Activated effector memory CD4-positive, alpha-beta T cell treated with anti-CD3 and anti-CD28 coated beads, Interleukin-2, amount 50 U/mL, for 16 hours (primary cell): ENCODE results near the gene FAM184A.
"Not testable (repeated sequence)": the region's sequence is repeated elsewhere in the genome, so short reads cannot be mapped to it uniquely, and the experiment has no call there.

Experiments
- DNase-seq: peaks from one replicate; pipeline ENCODE4 v3.0.0-alpha.2; 2020

The FAM184A gene

DNA sequence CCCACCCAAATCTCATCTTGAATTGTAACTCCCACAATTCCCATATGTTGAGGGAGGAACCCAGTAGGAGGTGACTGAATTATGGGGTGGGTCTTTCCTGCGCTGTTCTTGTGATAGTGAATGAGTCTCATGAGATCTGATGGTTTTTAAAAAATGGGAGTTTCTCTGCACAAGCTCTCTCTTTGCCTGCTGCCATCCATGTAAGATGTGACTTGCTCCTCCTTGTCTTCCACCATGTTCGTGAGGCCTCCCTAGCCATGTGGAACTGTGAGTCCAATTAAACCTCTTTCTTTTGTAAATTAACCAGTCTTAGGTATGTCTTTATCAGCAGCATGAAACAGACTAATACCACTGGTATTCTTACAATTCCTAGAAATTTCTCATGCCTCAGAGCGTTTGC is 69.2 kb downstream of the FAM184A start:
- DNase-seq: not testable (repeated sequence)

DNA sequence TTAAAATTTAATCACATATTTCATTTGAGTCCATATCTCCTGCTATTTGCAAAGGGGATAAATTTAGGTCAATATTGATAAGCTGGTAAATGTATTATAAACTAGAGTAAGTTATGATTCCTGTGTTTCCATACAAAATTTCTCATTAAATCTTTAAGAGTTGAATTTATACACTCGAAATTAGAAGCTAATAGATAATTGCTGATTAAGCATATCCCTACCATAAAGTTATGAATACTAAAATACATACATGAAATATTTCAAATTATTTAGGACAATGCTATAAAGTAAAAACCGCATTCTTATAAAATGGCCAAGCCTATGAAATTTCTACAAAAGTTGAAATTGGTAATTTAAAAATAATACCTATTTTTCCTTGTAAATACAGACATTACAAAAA is 71.5 kb downstream of the FAM184A start:
- no peak for DNase-seq

DNA sequence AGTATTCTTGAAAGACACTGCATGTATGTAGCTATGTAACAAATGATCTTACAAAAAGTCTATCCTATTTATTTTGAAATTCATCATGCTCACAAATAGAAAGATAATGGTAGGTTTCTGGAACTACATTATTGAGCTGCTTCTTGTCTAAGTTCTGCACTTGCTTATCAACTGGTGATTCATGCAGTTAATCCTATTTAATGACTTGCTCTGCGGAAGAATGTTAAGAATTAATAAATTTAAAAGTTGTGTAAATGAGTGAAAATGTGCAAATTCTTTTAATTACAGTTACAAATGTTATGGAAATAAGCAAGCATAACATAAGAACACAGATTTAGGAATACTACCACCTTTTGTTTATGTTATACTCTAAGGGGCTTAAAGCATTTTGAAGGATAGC is 76.4 kb downstream of the FAM184A start:
- DNase-seq: no peak

DNA sequence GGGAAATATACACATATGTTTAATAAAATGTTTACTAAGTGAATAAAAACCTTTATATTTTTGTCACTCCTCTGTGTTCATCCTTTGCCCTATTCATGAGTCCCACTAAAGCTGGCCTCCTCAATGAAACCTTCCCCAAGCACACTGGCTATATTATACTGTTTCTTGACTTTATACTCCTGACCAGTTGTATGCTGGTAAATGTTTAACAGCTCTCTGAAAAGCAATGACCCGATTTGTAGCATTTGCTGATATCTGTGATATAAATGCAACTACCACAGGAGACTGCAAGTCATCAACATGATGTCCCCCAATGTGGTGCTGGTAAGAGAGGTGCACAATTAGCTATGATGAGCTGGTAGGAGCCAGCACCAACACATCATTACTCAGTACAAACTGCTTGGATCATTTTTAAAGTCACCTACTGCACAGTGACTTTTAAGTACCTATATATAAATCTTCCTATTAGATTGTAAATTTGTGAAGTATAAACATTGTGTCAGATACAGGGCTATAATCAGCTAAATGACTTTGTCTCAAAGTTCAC is 78.9 kb downstream of the FAM184A start:
- DNase-seq: no peak

DNA sequence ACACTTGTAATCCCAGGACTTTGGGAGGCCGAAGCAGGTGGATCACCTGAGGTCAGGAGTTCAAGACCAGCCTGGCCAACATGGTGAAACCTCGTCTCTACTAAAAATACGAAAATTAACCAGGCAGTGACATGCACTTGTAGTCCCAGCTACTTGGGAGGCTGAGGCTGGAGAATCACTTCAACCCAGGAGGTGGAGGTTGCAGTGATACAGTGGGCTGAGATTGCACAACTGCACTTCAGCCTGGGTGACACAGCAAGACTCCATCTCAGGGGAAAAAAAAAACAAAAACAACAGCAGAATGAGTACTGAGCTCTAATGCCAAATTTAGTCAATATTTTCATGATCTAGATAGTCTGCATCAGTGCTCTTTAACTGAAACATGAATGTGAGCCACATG is 81.0 kb downstream of the FAM184A start:
- not testable (repeated sequence) for DNase-seq

DNA sequence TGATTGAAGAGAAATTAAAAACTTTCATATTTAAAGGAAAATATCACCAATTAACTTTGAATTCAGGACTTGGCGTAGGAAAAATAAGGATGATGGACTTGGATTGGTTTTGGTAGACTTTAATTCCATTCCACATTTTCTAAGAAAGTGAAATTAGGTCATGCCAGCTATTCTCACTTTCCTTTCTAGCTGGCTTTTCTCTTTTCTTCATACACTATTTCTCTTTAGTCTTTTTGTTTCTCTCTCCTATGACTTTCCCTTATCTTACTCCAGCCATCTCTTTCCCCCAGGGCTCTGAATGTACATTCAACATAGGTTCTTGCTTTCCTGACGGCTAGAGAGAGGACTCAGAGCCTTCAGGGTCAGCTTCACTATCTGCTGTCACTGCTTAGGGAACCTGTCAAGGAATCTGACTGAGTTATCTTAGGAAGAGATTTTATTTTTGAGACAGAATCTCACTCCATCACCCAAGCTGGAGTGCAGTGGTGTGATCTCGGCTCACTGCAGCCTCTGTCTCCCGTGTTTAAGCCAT is 82.1 kb downstream of the FAM184A start:
- DNase-seq: no peak

DNA sequence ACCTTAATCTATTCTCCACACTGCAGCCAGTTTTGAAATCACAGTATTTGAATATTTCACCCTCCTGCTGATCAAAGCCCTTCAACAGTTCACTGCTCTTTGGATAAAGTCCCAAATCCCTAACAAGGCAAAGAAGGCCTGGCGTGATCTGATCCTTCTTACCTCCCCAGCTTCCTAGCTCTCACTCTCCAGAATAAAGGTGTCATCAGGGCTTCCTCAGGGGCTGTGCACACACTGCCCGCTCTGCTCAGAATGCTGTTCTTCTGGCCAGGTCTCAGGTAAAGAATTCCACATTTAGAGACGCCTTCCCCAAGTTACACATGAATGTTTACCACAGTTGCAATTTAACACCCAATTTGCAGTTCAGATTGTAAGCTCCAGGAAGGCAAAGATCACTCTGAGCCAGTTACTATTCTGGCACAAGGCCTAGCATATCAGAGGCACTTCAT is 84.6 kb downstream of the FAM184A start:
- no peak for DNase-seq

DNA sequence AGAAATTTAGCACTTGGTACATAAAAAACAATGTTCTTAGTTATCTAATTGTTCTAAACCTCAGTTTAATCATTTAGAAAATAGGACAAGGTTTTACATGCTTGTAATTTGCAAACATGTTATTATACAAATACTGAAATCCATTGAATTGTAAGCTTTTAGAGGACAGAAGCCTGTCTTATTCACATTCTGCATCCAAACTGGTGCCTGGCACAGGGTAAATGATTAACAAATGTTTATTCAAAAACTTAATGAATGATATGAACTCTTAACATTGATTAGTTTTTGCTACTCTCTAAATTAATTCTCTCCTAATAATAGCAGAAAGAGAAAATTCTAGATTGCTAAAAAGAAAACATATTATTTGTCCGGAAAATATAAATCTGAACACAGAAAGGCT is 85.1 kb downstream of the FAM184A start:
- DNase-seq: no peak

DNA sequence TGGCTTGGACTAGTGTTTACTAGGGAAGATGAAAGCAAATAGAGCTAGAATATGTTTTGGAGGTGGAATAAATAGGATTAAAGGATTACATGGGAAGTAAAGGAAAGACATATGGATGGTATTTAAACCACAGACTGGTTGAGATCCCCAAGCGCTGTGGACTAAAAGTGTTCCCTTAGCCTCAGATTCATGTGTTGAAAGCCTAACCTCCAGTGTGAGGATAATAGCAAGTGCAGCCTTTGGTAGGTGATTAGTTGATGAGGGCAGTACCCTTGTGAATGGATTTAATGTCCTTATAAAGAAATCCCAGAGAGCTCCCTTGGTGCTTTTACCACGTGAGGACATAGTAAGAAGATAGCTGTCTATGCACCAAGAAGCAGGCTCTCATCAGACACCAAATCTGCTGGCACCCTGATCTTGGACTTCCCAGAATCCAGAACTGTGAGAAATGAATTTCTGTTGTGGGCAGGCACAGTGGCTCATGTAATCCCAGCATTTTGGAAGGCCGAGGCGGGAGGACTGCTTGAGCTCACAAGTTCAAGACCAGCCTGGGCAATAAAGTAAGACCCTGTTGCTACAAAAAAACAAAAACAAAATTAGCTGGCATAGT is 86.2 kb downstream of the FAM184A start:
- DNase-seq: no peak

DNA sequence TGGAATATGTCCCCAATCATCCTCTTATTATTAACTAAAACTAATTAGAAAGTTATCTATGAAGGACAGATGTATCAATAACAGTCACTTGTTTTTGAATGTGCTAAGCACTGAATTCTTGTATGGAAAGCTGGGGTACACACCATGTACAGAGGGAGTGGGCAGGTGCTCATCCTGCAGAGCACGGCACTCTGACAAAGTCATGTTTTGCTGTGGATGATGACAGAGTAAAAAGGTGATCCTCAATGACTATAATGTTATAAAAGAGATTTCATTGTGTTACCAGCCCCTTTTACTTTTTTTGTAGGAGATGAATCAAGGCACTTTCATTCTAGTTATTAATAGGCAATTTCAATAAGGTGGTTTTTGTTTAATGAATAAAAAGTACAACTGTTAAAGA is 92.2 kb downstream of the FAM184A start:
- DNase-seq: no peak

DNA sequence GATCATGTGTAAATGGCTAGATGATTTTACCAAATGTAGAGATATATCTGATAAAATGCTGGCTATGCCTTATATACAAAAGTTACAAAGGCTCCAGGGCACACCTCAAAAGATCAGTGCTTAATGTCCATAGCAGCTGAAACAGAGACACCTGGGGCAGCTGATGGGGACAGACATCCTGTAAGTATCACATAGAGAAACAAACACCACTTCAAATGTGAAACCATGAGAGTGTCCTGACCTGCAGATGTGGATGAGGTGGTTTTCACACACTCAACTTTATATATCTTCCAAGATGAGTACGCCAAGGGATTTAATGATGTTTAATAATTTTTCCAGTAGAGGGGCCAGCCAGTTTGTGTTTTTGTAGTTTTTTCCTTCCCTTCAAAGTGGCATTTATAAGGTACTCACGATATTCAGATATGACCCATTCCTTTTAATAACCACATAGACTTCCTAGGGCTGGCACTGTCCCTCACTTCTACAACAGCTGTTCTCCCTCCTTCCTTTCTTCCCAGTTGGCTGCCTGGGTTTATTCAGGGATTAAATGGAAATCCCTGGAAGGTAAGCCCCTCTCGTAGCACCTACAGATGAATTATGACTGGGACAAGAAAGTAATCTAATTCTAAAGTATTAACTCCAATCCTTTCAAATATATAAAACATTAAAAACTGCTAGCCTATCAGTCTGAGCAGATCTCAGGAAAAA is 93.2 kb downstream of the FAM184A start:
- no peak for DNase-seq

DNA sequence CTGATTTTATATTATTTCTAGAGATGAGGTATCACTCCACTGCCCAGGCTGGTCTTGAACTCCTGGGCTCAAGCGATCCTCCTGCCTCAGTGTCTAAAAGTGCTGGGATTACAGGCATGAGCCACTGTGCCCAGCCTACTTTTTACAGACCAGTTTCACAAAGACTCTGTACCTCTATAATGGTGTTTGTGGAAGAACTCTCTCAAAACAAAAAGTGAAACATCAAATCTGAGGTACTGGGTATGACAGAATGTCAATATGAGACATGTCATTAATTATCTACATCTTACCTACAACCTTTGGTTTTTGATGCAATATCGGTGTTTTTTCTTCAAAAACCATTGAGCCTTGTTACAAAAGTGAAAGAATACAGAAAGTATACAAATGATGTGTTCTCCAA is 94.1 kb downstream of the FAM184A start:
- no peak for DNase-seq

DNA sequence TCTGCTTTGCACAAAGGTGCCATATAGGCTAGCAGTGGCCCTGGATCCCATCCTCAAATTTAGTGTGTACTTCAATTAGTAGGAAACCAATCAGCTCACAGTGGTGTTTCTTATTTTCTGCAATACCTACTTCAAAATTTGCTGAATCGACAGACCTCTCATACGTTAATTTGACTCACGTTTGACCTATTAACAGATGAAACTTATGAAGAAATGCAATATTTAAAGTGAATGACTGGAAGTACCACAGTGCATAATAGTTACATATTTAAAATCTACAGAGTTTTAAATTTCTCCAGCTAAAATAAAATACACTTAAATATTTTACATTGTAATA is 95.9 kb downstream of the FAM184A start:
- DNase-seq: no peak

DNA sequence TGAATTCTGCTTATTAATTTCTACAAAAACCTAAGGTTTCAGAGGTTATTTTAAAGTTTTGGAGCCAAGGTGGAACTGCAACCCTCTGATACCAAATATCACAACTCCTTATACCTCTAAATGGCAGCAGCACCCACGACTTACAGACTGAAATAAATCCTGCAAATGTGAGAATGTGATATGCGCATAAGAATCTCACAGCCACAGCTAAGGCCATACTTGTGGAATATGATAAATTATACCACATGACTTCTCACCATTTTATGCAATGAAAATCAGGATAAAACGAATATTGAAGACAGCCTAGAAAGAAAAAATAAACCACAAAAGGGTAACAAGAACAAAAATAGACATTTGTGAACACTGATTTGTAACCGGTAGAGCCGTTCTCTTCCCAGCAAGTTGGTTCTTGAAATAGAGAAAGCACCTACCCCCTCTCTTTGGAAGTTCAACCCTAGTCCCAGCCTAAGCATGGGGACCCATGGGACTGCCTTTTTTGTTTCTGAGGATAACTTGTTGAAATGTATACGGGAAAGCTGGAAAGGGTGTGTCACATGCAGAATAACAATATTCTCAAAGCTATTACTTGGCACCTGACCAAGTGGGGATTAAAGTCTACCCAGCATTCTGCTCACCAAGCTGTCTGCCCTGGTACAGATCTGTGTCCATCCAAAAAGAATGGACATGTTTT is 96.4 kb downstream of the FAM184A start:
- DNase-seq: no peak

DNA sequence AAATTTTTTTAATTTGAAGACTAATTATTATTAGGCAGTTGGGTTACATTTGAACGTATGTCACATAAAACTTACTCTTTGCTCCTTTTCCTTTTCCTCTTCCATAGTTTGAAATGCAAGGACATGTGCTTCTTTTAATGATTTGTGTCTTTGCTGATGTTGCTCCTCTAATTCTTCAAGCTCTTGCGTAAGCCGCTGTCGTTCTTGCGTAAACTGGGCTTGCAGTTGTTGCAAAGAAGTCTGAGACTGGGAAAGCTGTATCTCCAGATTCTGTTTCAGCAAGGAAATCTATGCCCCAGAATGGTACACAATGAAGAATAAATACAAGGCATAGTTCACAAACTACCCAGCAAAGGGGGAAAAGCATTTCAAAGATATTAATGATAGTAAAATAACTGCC is 98.4 kb downstream of the FAM184A start:
- DNase-seq: no peak

DNA sequence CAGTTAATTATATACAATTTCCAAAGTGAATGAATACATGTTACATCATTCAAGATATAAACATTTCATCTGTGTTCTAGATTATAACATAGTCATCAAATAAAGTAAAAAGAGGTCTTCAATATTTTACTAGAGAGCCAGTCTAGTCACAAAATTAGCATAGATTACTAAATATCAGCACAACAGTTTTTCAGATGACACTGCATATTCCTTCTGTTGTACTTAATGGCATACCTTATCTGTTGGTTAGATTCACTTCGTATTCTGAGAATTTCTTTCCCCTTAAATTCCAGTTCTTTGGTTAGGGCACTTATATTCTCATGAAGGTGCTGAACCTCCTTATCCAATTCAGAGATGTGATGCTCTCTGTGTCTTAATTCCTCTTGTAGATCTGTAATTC is 103.7 kb downstream of the FAM184A start:
- DNase-seq: no peak

DNA sequence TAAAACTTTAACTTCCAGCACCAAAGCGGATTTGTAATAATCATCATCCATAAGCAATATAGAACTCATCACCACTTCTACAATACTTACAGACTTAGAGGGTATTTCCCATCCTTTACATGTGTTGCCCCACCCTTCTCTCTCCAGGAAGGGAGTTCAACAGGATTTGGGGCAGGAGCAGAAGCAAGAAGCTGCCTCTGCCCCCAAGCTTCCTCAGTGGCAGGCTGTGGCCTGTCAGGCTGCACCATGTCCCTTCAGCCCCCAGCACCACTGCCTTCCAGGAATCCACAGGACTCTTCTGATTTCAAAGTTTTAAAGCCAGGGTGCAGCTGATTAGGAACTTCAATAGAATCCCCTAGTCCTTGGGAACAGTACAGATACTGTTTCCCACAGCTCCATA is 106.8 kb downstream of the FAM184A start:
- DNase-seq: no peak

DNA sequence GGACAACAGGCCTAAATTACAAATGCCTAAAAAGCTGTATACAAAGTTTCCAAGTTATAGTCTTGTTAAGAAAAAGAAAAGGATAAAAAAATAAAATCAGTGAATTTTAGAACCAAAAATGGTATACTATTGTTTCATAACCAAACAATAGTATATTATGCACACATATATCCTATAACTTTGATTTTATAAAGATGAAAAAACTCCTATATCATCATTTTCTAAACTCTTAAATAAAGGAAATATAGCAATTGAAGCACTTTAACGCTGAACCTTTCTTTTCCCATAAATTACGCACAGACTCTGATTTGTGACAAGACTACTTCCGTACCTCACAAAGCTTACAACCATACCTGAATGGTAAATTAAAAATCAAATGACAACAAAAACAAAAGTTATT is 107.6 kb downstream of the FAM184A start:
- no peak for DNase-seq

DNA sequence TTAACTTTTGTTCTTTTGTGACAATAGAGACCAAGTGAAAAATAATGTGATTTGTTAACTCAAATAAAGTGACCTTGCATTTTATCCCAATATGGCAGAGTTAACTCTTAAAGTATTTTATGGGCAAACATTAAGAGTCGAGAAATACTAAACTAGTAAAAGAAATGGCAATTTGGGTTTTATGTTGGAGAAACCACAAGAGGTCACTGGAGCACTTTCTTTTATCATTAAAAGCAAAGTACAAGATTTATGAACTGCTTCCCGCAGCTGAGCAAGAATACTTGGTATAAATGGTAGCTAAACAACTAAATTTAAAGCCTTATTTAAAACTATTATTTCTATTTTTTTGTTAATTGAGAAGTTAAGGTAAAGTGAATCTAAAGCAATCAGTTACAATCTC is 110.0 kb downstream of the FAM184A start:
- no peak for DNase-seq

DNA sequence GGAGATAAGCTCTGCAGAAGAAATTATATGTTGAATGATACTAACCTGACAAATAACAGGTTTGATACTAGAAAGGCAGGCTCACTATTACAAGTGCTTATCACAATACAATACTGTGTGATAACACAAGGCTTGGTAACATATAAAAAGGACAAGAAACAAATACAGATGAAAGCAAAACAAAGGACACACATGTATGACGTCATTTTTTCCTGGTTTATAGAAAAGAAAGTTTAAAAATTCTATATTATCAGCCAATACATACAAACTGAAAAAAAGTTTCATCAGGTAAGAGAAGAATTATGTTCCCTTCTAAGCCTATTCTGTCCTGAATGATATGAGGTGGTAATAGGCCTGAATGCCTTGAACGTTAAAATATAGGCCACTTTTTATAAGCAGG is 111.2 kb downstream of the FAM184A start:
- no peak for DNase-seq

DNA sequence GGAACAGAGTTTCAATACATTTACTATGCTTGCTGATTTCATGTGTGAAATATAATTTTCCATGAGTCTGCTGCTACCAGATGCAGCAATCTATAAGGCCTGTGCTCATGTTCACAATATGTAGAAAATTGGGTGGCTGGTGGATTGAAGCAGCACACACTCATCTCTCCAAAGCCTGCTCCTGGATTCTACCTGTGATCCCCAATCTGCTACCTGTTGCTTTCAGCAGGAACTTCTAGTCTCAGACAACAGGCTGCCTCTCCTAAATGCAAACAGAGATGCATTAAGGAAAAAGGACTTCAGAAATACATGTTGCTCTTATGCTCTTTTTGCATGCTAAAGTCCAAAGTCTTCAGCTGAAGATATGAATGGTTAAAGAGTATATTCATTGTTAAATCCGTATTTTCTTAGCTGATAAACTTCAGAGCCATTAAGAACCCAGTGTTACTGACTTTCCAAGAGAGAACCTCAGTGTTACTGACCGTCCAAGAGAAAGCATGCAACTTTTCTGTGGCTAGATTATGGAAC is 112.6 kb downstream of the FAM184A start:
- no peak for DNase-seq

DNA sequence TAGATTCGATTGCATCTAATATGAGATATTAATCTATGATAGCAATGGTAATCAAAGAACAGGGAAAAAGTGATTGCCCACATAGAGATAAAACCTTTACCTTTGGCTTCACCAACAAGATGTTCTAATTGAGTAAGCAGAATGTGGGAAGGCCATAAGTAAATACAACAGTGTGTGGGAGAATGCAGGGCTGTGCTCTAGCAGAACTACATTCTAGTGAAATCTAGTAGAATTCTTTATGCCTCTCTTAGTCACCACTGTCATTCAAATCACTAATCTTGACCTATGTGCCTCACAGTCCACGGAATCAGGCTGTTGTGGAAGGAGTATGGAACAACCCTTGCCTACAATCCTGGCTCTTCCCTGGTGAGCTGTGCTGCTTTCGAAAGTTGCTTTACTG is 113.1 kb downstream of the FAM184A start:
- no peak for DNase-seq

DNA sequence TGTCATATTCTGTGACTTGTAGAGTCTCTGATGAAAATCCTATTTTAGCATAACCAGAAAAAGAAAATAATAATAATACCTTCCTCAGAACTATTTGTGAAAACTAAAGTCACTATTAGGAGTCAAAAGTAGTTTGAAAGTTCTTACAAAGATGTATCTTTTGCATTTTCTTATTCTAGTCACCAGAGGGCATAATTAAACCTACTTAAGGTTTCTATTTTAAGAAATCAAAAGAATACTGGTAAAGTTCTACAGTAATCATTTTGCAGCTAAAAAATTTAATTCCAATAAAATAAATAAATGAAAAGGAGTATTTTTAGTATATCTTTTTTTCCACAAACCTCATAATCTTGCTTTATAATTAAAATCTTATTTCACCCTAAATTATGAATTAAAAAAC is 115.5 kb downstream of the FAM184A start:
- DNase-seq: no peak

DNA sequence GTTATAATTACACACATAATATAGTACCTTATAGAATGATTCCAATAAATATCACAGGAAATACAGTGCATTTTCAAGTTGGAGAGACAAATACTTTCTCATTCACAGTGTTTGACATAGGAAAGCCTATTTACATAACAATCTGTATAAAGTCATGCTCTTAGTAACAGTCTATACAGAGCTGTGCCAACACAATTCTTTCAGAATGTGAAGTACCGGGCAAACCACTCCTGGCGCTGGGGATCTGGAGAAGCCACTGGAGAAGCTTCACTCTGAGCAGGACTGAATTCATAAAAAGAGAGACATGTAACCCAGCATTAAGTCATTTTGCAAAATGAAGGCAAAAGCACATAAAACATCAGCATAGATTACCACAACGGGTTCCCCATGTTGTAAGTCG is 118.6 kb downstream of the FAM184A start:
- no peak for DNase-seq
